ENCODE results near the gene ANAPC2.

ANAPC2 gene

GRCh38 chr9:137175345-137175961 is 12.9 kb downstream of the ANAPC2 start:
- DNase-seq (ENCODE audit: low spot score) = no peak

DNA sequence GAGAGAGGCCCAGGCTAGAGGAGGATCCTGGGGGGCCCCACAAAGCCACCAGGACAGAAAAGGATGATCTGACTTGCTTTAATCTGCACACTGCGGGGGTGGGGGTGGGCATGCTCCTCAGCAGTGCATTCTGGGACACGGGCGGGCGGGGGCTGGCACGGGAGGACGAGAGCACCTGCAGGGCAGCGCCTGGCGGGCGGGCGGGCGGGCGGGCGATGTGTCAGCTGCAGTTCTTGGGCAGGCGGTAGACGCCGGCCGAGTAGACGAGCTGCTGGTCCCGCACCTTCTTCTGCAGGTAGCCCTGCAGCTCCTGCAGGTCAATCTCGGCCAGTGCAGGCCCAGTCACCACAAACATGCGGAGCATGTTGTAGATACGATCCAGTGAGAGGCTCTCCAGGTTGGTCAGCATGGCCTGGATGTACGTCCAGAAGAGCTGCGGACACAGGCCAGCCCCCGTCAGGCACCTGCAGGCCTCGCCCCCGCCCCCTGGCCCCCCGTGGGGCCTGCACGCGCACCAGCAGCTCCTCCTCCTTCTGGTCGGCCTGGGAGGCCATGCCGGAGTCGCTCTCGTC is 13.6 kb downstream of the ANAPC2 start:
- no peak for DNase-seq (ENCODE audit: low spot score)

GRCh38 chr9:137173796-137174664 is 14.3 kb downstream of the ANAPC2 start:
- no peak for DNase-seq (ENCODE audit: low spot score)

- no peak for DNase-seq (ENCODE audit: low spot score)
These were observed 15.2 kb downstream of the ANAPC2 start for GRCh38 chr9:137172901-137173795.

GRCh38 chr9:137171149-137171900 is 17.0 kb downstream of the ANAPC2 start:
- no peak for DNase-seq (ENCODE audit: low spot score)

GRCh38 chr9:137170486-137171148 is 17.7 kb downstream of the ANAPC2 start:
- no peak for DNase-seq (ENCODE audit: low spot score)

DNA sequence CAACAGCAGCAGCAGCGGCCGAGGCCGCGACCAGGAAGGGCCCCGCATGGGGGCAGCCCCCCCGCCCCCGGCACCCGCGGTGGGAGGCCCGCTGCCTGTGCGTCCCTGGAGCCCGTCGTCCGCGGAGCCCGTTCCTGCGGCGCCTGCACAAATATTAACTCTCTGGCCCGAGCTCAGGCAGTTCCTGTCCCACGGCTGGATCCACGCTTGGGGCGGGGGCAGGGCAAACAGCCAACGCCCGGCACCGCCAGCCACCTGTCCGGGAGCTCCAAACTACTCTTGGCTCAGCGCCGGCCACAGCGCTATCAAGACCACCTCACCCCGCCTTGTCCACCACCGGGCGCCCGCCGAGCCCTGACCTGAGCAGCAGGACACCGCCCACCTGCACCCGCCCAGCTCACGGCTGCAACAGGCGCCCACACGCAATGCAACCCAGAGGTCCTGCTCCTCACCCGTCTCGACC is 18.4 kb downstream of the ANAPC2 start, which contains the start of gene LRRC26:
TSS of gene LRRC26 (minus strand) at position 156 of the 463 bp plus-strand sequence. CDS start at position 48, 108 bp downstream.
- DNase-seq (ENCODE audit: low spot score) = no peak

DNA sequence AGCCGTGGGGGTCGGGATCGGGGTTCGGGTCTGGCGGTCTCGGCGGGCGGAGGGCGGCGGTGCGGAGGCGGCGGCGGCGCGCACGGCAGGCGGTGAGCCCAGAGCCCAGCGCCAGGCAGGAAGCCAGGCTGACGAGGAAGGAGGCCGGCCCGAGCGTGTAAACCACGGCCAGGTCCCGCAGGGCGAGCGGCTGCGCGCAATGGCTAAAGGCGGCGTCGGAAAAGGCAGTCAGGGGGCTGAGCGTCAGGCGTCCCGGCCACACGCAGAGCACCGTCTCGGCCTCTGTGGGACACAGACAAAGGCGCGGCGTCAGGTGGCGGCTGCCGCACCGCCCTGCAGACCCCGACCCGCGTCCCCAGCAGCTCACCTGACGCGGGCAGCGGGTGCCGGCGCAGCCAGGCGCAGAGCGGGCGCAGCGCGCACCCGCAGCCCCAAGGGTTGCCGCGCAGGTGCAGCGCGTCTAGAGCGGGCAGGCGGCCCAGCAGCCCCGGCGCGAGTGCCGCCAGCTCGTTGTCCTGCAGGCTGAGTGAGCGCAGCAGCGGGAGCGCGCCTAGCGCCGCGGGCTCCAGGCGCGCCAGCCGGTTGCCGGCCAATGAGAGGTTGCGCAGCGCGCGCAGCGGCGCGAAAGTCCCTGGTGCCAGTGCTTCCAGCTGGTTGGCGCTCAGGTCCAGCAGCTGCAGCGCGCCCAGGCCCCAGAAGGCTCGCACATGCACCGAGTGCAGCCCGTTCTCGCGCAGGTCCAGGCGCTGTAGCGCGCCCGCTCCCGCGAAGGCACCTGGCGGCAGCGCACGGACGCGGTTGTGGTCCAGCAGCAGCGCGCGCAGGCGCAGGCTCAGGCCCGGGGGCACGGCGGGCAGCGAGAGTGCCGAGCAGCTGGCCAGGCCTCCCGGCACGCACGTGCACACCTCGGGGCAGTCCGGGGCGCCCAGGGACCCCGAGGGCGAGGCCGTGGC is 19.2 kb downstream of the ANAPC2 start:
- DNase-seq (ENCODE audit: low spot score) = no peak

GRCh38 chr9:137168573-137168903 is 19.8 kb downstream of the ANAPC2 start:
- DNase-seq (ENCODE audit: low spot score) = no peak

GRCh38 chr9:137167747-137168572 is 20.4 kb downstream of the ANAPC2 start:
- no peak for DNase-seq (ENCODE audit: low spot score)

- no peak for DNase-seq (ENCODE audit: low spot score)
These were observed 21.0 kb downstream of the ANAPC2 start for GRCh38 chr9:137167277-137167746.

DNA sequence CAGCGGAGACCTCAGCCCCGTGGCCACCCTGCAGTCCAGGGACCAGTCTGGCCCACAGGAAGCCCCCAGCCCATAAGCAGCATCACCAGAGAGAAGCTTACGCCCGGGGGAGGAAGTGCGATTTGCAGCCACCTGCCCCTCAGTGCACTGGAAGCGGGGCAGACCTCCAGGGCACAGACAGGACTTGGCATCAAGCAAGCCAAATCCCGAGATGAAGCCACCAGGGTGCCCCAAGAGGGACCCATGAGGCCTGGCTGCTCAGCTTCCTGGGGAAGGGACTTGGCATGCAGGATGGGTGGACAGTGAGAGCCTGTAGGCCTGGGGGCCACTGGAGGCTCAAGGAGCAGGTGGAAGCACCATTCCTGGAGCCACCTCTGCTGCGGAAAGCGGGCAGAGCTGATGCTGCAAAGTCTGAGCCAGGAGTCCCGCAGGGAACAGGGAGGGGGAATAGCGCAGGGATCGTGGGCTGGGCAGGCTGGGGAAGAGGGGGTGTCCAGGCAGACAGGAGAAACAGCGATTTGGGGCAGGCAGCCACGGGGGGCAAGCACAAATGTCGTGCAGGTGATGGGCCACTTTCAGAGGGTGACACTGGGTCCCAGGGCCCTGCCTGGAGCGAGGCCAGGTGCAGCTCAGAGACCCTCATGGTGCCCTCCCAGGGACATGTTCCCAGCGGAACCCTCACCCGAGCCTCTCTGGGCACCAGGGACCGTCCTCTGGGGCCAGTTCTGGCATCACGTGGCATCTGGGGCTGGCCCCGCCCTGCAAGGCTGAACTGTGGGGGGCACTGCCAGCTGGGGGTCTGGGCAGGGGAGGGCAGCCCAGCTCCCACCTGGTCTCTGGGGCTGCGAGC is 21.8 kb downstream of the ANAPC2 start:
- DNase-seq (ENCODE audit: low spot score) = no peak

GRCh38 chr9:137165250-137165836 is 23.0 kb downstream of the ANAPC2 start:
- DNase-seq (ENCODE audit: low spot score) = no peak

GRCh38 chr9:137164370-137165249 is 23.8 kb downstream of the ANAPC2 start:
- no peak for DNase-seq (ENCODE audit: low spot score)

- DNase-seq (ENCODE audit: low spot score) = no peak
These were observed 24.6 kb downstream of the ANAPC2 start for GRCh38 chr9:137163805-137164204.

DNA sequence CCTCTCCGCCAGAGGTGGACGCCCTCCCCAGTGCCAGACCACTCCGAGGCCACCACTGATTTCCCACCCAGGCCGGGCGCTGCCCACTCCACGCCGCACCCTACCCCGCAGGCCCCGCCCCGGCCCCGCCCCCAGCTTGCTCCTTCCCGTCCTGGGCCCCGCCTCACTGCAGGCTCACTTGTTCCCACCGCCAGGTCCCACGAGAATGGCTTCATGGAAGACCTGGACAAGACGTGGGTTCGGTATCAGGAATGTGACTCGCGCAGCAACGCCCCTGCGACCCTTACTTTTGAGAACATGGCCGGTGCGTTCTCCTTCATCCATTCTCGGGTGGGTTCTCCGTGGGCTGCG is 25.0 kb downstream of the ANAPC2 start:
- no peak for DNase-seq (ENCODE audit: low spot score)
